OCI-LY7 (cell line): ENCODE data around the gene ADAMTS9.

ENCODE experiments used
- EZH2phosphoT487 ChIP-seq: fragments of 200-600 bp; sonication (generic); IDR thresholded peaks from 2 replicates; pipeline ENCODE4 v1.6.1; 2018; ENCODE audit warnings: low read depth, borderline replicate concordance, mild to moderate bottlenecking, mixed run types, antibody characterized with exemption, low read length, moderate library complexity, mixed read lengths
- TF ChIP-seq, protein P1 (sequence below): fragments of 200-600 bp; sonication (generic); conservative IDR thresholded peaks from 2 replicates; pipeline ENCODE4 v1.5.1; 2014; ENCODE audit warnings: mild to moderate bottlenecking, antibody characterized with exemption, low read length, moderate library complexity, mixed read lengths

- TF ChIP-seq, protein P1, sequence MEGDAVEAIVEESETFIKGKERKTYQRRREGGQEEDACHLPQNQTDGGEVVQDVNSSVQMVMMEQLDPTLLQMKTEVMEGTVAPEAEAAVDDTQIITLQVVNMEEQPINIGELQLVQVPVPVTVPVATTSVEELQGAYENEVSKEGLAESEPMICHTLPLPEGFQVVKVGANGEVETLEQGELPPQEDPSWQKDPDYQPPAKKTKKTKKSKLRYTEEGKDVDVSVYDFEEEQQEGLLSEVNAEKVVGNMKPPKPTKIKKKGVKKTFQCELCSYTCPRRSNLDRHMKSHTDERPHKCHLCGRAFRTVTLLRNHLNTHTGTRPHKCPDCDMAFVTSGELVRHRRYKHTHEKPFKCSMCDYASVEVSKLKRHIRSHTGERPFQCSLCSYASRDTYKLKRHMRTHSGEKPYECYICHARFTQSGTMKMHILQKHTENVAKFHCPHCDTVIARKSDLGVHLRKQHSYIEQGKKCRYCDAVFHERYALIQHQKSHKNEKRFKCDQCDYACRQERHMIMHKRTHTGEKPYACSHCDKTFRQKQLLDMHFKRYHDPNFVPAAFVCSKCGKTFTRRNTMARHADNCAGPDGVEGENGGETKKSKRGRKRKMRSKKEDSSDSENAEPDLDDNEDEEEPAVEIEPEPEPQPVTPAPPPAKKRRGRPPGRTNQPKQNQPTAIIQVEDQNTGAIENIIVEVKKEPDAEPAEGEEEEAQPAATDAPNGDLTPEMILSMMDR: no peak
- no peak for TF ChIP-seq EZH2phosphoT487
These were observed 93.7 kb downstream of the ADAMTS9 start for GRCh38 chr3:64594134-64594533.
